ENCODE measurements around the gene TCTN1.
A peak's percentile ranks its signal among the peaks of the same experiment; 100 is the strongest.

The TCTN1 gene

DNA sequence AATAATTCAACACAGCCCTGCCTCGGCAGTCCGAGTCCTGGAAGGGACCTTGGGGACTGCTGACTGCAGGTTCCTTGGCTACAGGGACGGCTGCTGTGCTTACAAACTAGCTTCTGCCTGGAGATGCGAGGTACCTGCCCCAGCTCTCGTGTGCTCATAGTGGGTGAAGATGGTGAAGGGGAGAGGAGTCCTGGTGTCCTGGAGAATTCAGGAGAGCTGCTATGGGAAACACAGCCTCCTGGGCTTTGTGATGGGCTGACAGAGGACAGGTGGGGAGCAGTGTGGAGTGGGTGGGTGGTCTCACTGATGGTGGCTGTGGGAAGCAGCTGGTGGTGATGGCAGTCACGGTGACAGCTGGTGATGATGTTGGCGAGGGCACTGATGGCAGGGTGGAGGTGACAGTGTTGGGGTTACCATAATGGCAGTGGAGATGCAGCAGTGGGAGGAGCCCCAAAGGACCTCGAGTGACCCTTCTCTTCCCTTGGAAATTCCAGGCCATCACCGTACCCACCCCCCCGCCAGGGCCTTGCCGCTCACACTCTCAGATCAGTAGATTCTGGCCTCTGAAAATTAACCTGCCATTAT lies 42.2 kb downstream of the TCTN1 start:
- Histone ChIP-seq H3K27ac (ENCODE audit: low read length, poor library complexity, severe bottlenecking) (no peak overlapping the region), H3K9ac (ENCODE audit: low read length) (no peak overlapping the region), H3K4me3 (ENCODE audit: insufficient read depth in 1 of 2, low read depth in 1 of 2, low read length in 2 of 2) (no peak overlapping the region), H3K4ac (ENCODE audit: low read depth in 1 of 2, low read length in 2 of 2) (peak overlapping the region in 1 of 2 experiments; percentile 24), H3K4me1 (ENCODE audit: control insufficient read depth, insufficient read depth, low read depth, low read length) (no peaks in the 10 kb centered on the region), H2BK120ac (ENCODE audit: low read depth, low read length) (no peak overlapping the region), H3K79me1 (replicated peaks; ENCODE audit: low read length, poor library complexity, severe bottlenecking) (no peaks in the 10 kb centered on the region), H2AFZ (ENCODE audit: low read depth, low read length) (no peak overlapping the region), H3K14ac (ENCODE audit: low read length in 2 of 2) (no peak overlapping the region), H3K23ac (ENCODE audit: low read length in 2 of 2) (no peak overlapping the region), H4K91ac (ENCODE audit: low read length) (peak overlapping the region; percentile 28), H3K4me2 (ENCODE audit: low read length, poor library complexity, severe bottlenecking) (no peak overlapping the region), H4K8ac (ENCODE audit: low read length) (no peak overlapping the region), H3K18ac (ENCODE audit: low read depth in 1 of 2, low read length in 2 of 2) (no peak overlapping the region), H2BK12ac (ENCODE audit: low read length in 2 of 2) (no peak overlapping the region), H3K36me3 (ENCODE audit: control insufficient read depth in 1 of 2, insufficient read depth in 2 of 2, low read depth in 1 of 2, low read length in 2 of 2) (peaks cover 9 to 16% of the 10 kb centered on the region in 2 experiments), H2BK15ac (ENCODE audit: low read depth, poor library complexity, severe bottlenecking) (no peak overlapping the region), H3K27me3 (ENCODE audit: control insufficient read depth in 1 of 2, insufficient read depth in 1 of 2, low read length in 2 of 2) (no peaks in the 10 kb centered on the region), H2BK5ac (ENCODE audit: low read depth, low read length, poor library complexity, severe bottlenecking) (no peak overlapping the region), H2AK5ac (ENCODE audit: low read length, severe bottlenecking) (no peak overlapping the region), H3K9me3 (ENCODE audit: control insufficient read depth, low read length) (no peaks in the 10 kb centered on the region)
- DNase-seq: no peak
- 95% methylated on average over 10 of the region's 11 CpGs for WGBS

- Histone ChIP-seq H3K18ac (ENCODE audit: low read depth in 1 of 2, low read length in 2 of 2) (no peak overlapping the region), H3K14ac (ENCODE audit: low read length in 2 of 2) (no peak overlapping the region), H2AK5ac (ENCODE audit: low read length, severe bottlenecking) (no peak overlapping the region), H3K4me3 (ENCODE audit: insufficient read depth in 1 of 2, low read depth in 1 of 2, low read length in 2 of 2) (peak overlapping the region in 1 of 2 experiments; percentile 27), H3K4me1 (ENCODE audit: control insufficient read depth, insufficient read depth, low read depth, low read length) (no peaks in the 10 kb centered on the region), H4K8ac (ENCODE audit: low read length) (no peak overlapping the region), H2BK120ac (ENCODE audit: low read depth, low read length) (no peak overlapping the region), H3K4me2 (ENCODE audit: low read length, poor library complexity, severe bottlenecking) (no peak overlapping the region), H3K9me3 (ENCODE audit: control insufficient read depth, low read length) (no peaks in the 10 kb centered on the region), H3K27ac (ENCODE audit: low read length, poor library complexity, severe bottlenecking) (no peak overlapping the region), H3K23ac (ENCODE audit: low read length in 2 of 2) (no peak overlapping the region), H2BK12ac (ENCODE audit: low read length in 2 of 2) (no peak overlapping the region), H3K9ac (ENCODE audit: low read length) (no peak overlapping the region), H3K27me3 (ENCODE audit: control insufficient read depth in 1 of 2, insufficient read depth in 1 of 2, low read length in 2 of 2) (no peaks in the 10 kb centered on the region), H3K36me3 (ENCODE audit: control insufficient read depth in 1 of 2, insufficient read depth in 2 of 2, low read depth in 1 of 2, low read length in 2 of 2) (peaks cover 3 to 7% of the 10 kb centered on the region in 2 experiments), H4K91ac (ENCODE audit: low read length) (no peak overlapping the region), H2BK5ac (ENCODE audit: low read depth, low read length, poor library complexity, severe bottlenecking) (no peak overlapping the region), H2BK15ac (ENCODE audit: low read depth, poor library complexity, severe bottlenecking) (no peak overlapping the region), H3K4ac (ENCODE audit: low read depth in 1 of 2, low read length in 2 of 2) (no peak overlapping the region), H2AFZ (ENCODE audit: low read depth, low read length) (no peak overlapping the region), H3K79me1 (replicated peaks; ENCODE audit: low read length, poor library complexity, severe bottlenecking) (no peaks in the 10 kb centered on the region)
- DNase-seq: no peak
- WGBS: 97% methylated on average over 9 of the region's 9 CpGs
Measured at GRCh38 chr12:110657747-110658146, 43.8 kb downstream of the TCTN1 start.

DNA sequence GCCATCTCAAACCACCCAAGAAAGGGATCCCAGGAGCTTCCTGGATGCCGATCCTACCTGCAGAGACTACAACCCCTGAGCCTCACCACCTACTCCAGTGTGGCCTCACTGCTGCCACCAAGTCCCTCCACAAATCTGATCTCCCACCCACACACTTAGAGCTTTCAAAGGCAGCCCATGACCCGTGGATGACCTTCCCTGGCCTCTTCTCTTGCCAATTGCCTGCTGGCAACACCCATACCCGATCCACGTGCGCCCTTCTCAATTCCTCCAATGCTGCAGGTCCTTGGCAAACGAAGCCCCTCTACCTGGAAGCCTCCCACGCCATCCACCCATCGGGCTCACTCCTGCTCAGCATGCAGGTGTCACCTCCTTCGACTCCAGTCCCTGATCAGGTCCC lies 44.3 kb downstream of the TCTN1 start:
- Histone ChIP-seq H2AK5ac (ENCODE audit: low read length, severe bottlenecking) (no peak overlapping the region), H4K91ac (ENCODE audit: low read length) (no peak overlapping the region), H3K4me3 (ENCODE audit: insufficient read depth in 1 of 2, low read depth in 1 of 2, low read length in 2 of 2) (no peak overlapping the region), H3K79me1 (replicated peaks; ENCODE audit: low read length, poor library complexity, severe bottlenecking) (no peaks in the 10 kb centered on the region), H3K9me3 (ENCODE audit: control insufficient read depth, low read length) (no peaks in the 10 kb centered on the region), H3K4me1 (ENCODE audit: control insufficient read depth, insufficient read depth, low read depth, low read length) (no peaks in the 10 kb centered on the region), H2BK120ac (ENCODE audit: low read depth, low read length) (no peak overlapping the region), H3K18ac (ENCODE audit: low read depth in 1 of 2, low read length in 2 of 2) (no peak overlapping the region), H3K36me3 (ENCODE audit: control insufficient read depth in 1 of 2, insufficient read depth in 2 of 2, low read depth in 1 of 2, low read length in 2 of 2) (peaks cover 3 to 7% of the 10 kb centered on the region in 2 experiments), H3K4ac (ENCODE audit: low read depth in 1 of 2, low read length in 2 of 2) (no peak overlapping the region), H2AFZ (ENCODE audit: low read depth, low read length) (no peak overlapping the region), H3K9ac (ENCODE audit: low read length) (no peak overlapping the region), H2BK15ac (ENCODE audit: low read depth, poor library complexity, severe bottlenecking) (no peak overlapping the region), H3K27ac (ENCODE audit: low read length, poor library complexity, severe bottlenecking) (no peak overlapping the region), H2BK5ac (ENCODE audit: low read depth, low read length, poor library complexity, severe bottlenecking) (no peak overlapping the region), H3K14ac (ENCODE audit: low read length in 2 of 2) (no peak overlapping the region), H3K27me3 (ENCODE audit: control insufficient read depth in 1 of 2, insufficient read depth in 1 of 2, low read length in 2 of 2) (no peaks in the 10 kb centered on the region), H2BK12ac (ENCODE audit: low read length in 2 of 2) (no peak overlapping the region), H4K8ac (ENCODE audit: low read length) (no peak overlapping the region), H3K23ac (ENCODE audit: low read length in 2 of 2) (no peak overlapping the region), H3K4me2 (ENCODE audit: low read length, poor library complexity, severe bottlenecking) (no peak overlapping the region)
- no peak for DNase-seq
- 84% methylated on average over 9 of the region's 9 CpGs for WGBS

DNA sequence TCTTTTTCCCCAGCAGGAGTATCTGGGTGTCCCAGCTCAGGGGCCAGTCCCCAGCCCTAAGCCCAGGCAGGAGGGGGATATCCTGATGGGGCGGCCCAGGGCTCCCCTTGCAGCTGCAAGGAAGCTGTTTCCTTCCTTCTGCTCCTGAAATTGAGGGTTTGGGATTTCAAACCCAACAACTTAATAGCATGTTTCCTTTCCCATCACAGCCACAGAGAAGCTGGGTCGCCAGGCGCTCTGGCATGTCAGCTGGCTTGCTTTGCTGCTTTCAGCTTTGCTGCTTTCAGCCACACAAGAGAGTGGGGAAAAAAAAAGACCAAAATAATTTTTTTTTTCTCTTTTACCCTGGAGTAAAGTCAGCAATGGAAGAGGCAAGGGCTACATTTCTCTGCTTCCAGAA lies 44.9 kb downstream of the TCTN1 start:
- Histone ChIP-seq H3K4me1 (ENCODE audit: control insufficient read depth, insufficient read depth, low read depth, low read length) (no peaks in the 10 kb centered on the region), H3K27ac (ENCODE audit: low read length, poor library complexity, severe bottlenecking) (no peak overlapping the region), H3K36me3 (ENCODE audit: control insufficient read depth in 1 of 2, insufficient read depth in 2 of 2, low read depth in 1 of 2, low read length in 2 of 2) (peaks cover 3 to 7% of the 10 kb centered on the region in 2 experiments), H3K9ac (ENCODE audit: low read length) (no peak overlapping the region), H4K8ac (ENCODE audit: low read length) (no peak overlapping the region), H3K4ac (ENCODE audit: low read depth in 1 of 2, low read length in 2 of 2) (no peak overlapping the region), H3K79me1 (replicated peaks; ENCODE audit: low read length, poor library complexity, severe bottlenecking) (no peaks in the 10 kb centered on the region), H2BK5ac (ENCODE audit: low read depth, low read length, poor library complexity, severe bottlenecking) (no peak overlapping the region), H2BK120ac (ENCODE audit: low read depth, low read length) (no peak overlapping the region), H3K23ac (ENCODE audit: low read length in 2 of 2) (no peak overlapping the region), H3K27me3 (ENCODE audit: control insufficient read depth in 1 of 2, insufficient read depth in 1 of 2, low read length in 2 of 2) (no peaks in the 10 kb centered on the region), H3K4me3 (ENCODE audit: insufficient read depth in 1 of 2, low read depth in 1 of 2, low read length in 2 of 2) (no peak overlapping the region), H2AK5ac (ENCODE audit: low read length, severe bottlenecking) (no peak overlapping the region), H3K18ac (ENCODE audit: low read depth in 1 of 2, low read length in 2 of 2) (no peak overlapping the region), H2AFZ (ENCODE audit: low read depth, low read length) (no peak overlapping the region), H3K9me3 (ENCODE audit: control insufficient read depth, low read length) (peaks cover 1% of the 10 kb centered on the region), H3K4me2 (ENCODE audit: low read length, poor library complexity, severe bottlenecking) (no peak overlapping the region), H4K91ac (ENCODE audit: low read length) (no peak overlapping the region), H2BK15ac (ENCODE audit: low read depth, poor library complexity, severe bottlenecking) (no peak overlapping the region), H2BK12ac (ENCODE audit: low read length in 2 of 2) (no peak overlapping the region), H3K14ac (ENCODE audit: low read length in 2 of 2) (no peak overlapping the region)
- WGBS: 98% methylated on average over 3 of the region's 3 CpGs
- no peak for DNase-seq

Data from mesenchymal stem cell (in vitro differentiated cells and primary cell).